Measurements from ENCODE around the gene C17orf114.

GRCh38 chr17:4837471-4838308 lies 35.6 kb upstream of the C17orf114 start:
- TF ChIP-seq EP300 (IDR thresholded peaks at IDR 0.05) (no peak), CTCF (IDR thresholded peaks at IDR 0.05) (no peak), POLR2A (IDR thresholded peaks at IDR 0.05) (no peak)

Data from sigmoid colon (tissue), 4 donors.